GM12878 (cell line): ENCODE results near the gene HNRNPLL. TPM values are rescaled to one million over a fixed set of nuclear protein-coding genes. Genes with fewer than 3 reads are reported as not detected.

ENCODE experiments used
- ATAC-seq: fragments of 200-7000 bp; cut with Tn5 transposase; 3 replicates; pipeline ENCODE4 v1.9.1; 2020; ENCODE audit warnings: mild to moderate bottlenecking, moderate library complexity
- BruUV-seq: library from RNA; stranded (reverse); fragments of 400-500 nt; replicated peaks from 2 replicates; lab custom pipeline; 2021; lab: Mats Ljungman, UMichigan
- CTCF ChIA-PET: fragments of 300-600 bp; sonication (Branson Sonifier 250); formaldehyde crosslinking; extraction: SDS; loops from one replicate; lab custom pipeline; 2021; ENCODE audit warnings: inconsistent platforms; lab: Yijun Ruan, JAX
- POLR2A ChIA-PET: fragments of 350-600 bp; formaldehyde crosslinking; extraction: SDS; loops from one replicate; lab custom pipeline; 2021; ENCODE audit warnings: inconsistent platforms; lab: Charles Lee
- RAD21 ChIA-PET: fragments of 300-600 bp; sonication (Branson Sonifier 250); formaldehyde crosslinking; loops from one replicate; lab custom pipeline; 2023; ENCODE audit warnings: antibody characterized with exemption; ENCODE audit not compliant: unreplicated experiment; lab: Charles Lee
- SMC1A ChIA-PET: fragments of 300-600 bp; sonication (Branson Sonifier 250); formaldehyde crosslinking; loops from one replicate; lab custom pipeline; 2023; ENCODE audit not compliant: unreplicated experiment, uncharacterized antibody; lab: Charles Lee
- DNase-seq: peaks from one replicate; pipeline ENCODE4 v3.0.0-alpha.2; 2011; ENCODE audit warnings: low read depth, low spot score
- FAIRE-seq: peaks from 3 replicates; lab custom pipeline; 2011; peaks lifted over from hg19 to GRCh38; lab: Jason Lieb, UNC
- H2AFZ ChIP-seq: 2 replicates; pipeline ENCODE4 v1.6.0; 2011; ENCODE audit warnings: low read depth, low read length, control low read depth; ENCODE audit not compliant: control insufficient read depth
- H3K27ac ChIP-seq: 2 replicates; pipeline ENCODE4 v1.5.1; 2011; ENCODE audit warnings: control low read depth; ENCODE audit not compliant: control insufficient read depth, insufficient read depth
- H3K27me3 ChIP-seq, 2 experiments: replicated peaks in 1 of 2; 2 replicates each; pipeline versions ENCODE4 v1.6.0 to v1.6.1; 2011; ENCODE audit warnings: low read length in 1 of 2; ENCODE audit not compliant: control insufficient read depth in 2 of 2, insufficient read depth in 2 of 2
- H3K36me3 ChIP-seq, 2 experiments: 2 replicates each; pipeline ENCODE4 v1.5.1; 2011; ENCODE audit warnings: low read length in 1 of 2; ENCODE audit not compliant: control insufficient read depth in 2 of 2, insufficient read depth in 2 of 2
- H3K4me1 ChIP-seq: 2 replicates; pipeline ENCODE4 v1.6.1; 2011; ENCODE audit warnings: mild to moderate bottlenecking, low read length, moderate library complexity, mixed read lengths; ENCODE audit not compliant: control insufficient read depth, insufficient read depth
- H3K4me2 ChIP-seq: 2 replicates; pipeline ENCODE4 v1.6.0; 2011; ENCODE audit warnings: control low read depth; ENCODE audit not compliant: control insufficient read depth, insufficient read depth
- H3K4me3 ChIP-seq: fragments of 200-600 bp; sonication (generic); 2 replicates; pipeline ENCODE4 v1.5.1; 2016
- H3K79me2 ChIP-seq: 2 replicates; pipeline ENCODE4 v1.6.0; 2011; ENCODE audit warnings: low read length; ENCODE audit not compliant: control insufficient read depth, insufficient read depth
- H3K9ac ChIP-seq: 2 replicates; pipeline ENCODE4 v1.8.0; 2011; ENCODE audit warnings: low read length, control low read depth, mixed read lengths; ENCODE audit not compliant: control insufficient read depth, insufficient read depth
- H3K9me3 ChIP-seq: replicated peaks from 3 replicates; pipeline ENCODE4 v1.5.1; 2011; ENCODE audit warnings: mild to moderate bottlenecking, low read length; ENCODE audit not compliant: control insufficient read depth, insufficient read depth
- H4K20me1 ChIP-seq: 2 replicates; pipeline ENCODE4 v1.6.0; 2011; ENCODE audit not compliant: control insufficient read depth, insufficient read depth
- CBX3 ChIP-seq: fragments of 200-600 bp; sonication (generic); IDR thresholded peaks from 2 replicates; pipeline ENCODE4 v1.6.1; 2016; ENCODE audit warnings: low read depth, borderline replicate concordance
- EP300 ChIP-seq, 2 experiments: fragments of 150-350 bp in 1 of 2; IDR thresholded peaks; 2 replicates each; pipeline ENCODE4 v1.6.1; 2011 to 2012; ENCODE audit warnings: low read depth in 2 of 2, low read length in 2 of 2, borderline replicate concordance in 1 of 2, improper control_type of control experiment in 1 of 2, inconsistent platforms in 1 of 2; ENCODE audit not compliant: control insufficient read depth in 1 of 2
- MEF2B ChIP-seq: fragments of 450-650 bp; IDR thresholded peaks from 2 replicates; pipeline ENCODE4 v1.6.1; 2018; ENCODE audit warnings: mild to moderate bottlenecking, moderate library complexity; ENCODE audit not compliant: partially characterized antibody, poor library complexity, severe bottlenecking
- NFYB ChIP-seq: IDR thresholded peaks from 2 replicates; pipeline ENCODE4 v1.6.1; 2011; ENCODE audit warnings: low read depth, mild to moderate bottlenecking, low read length, improper control_type of control experiment, moderate library complexity; ENCODE audit not compliant: insufficient read depth
- POLR2AphosphoS2 ChIP-seq: IDR thresholded peaks from 2 replicates; pipeline ENCODE4 v1.6.1; 2011; ENCODE audit warnings: low read depth, mild to moderate bottlenecking, low read length, improper control_type of control experiment, moderate library complexity
- POU2F2 ChIP-seq: IDR thresholded peaks from 3 replicates; pipeline ENCODE4 v1.6.1; 2011; ENCODE audit warnings: low read depth, mild to moderate bottlenecking, low read length, borderline replicate concordance
- RELA ChIP-seq: fragments of 450-650 bp; IDR thresholded peaks from 2 replicates; pipeline ENCODE4 v1.8.0; 2014; ENCODE audit warnings: borderline replicate concordance; ENCODE audit not compliant: partially characterized antibody
- RFX5 ChIP-seq: IDR thresholded peaks from 2 replicates; pipeline ENCODE4 v1.6.1; 2011; ENCODE audit warnings: low read depth, low read length, improper control_type of control experiment
- WGBS: methylation state at CpG from one replicate; pipeline ENCODE4 v1.1.6; 2016; ENCODE audit warnings: low lambda C conversion rate; ENCODE audit not compliant: insufficient replicate concordance, insufficient coverage; ENCODE audit errors: missing lambda C conversion rate; 5-methylcytosine and 5-hydroxymethylcytosine counted together
- in situ Hi-C: fragments of 300-500 bp; cut with MboI; formaldehyde crosslinking; loops from 9 replicates; pipeline ENCODE4 v1.14.3; 2018; ENCODE audit warnings: mixed read lengths
- intact Hi-C: fragments of 100-400 bp; cut with micrococcal nuclease; formaldehyde crosslinking; loops from one replicate; pipeline ENCODE4 v1.14.2; 2022; ENCODE audit not compliant: unreplicated experiment
- polyA plus RNA-seq, 11 experiments: library from polyadenylated mRNA; depleted of rRNA in 4 of 11; unstranded in 6 of 11; stranded (reverse) in 5 of 11; fragments of >200 nt; fragmentation: Nextera tagmentation in 4 of 11; fragmentation: Illumina TruSeq in 1 of 11; extraction: Ambion mirVana in 4 of 11; extraction: Trizol in 1 of 11; gene quantifications; 1 replicate in 1 of 11; 2 replicates in 10 of 11; pipeline versions ENCODE4 v1.2.1 to v1.2.3, GENCODE V29; 2011 to 2016; ENCODE audit warnings: inconsistent platforms in 2 of 11, missing spikeins in 2 of 11, low read depth in 1 of 11
- total RNA-seq, 4 experiments: library from RNA; depleted of rRNA in 3 of 4; stranded (reverse); fragments of >200 nt in 3 of 4; fragmentation: Illumina TruSeq in 1 of 4; extraction: Trizol in 1 of 4; gene quantifications; 2 replicates each; pipeline versions ENCODE4 v1.2.1 to v1.2.3, GENCODE V29; 2013 to 2021
- TF ChIP-seq, protein P1 (sequence below): fragments of 450-650 bp; IDR thresholded peaks from 2 replicates; pipeline ENCODE4 v1.6.1; 2018; ENCODE audit warnings: borderline replicate concordance, mild to moderate bottlenecking; ENCODE audit not compliant: partially characterized antibody
- TF ChIP-seq, protein P2 (sequence below): fragments of 150-350 bp; IDR thresholded peaks from 2 replicates; pipeline ENCODE4 v1.6.1; 2016; ENCODE audit warnings: low read depth, low read length
- TF ChIP-seq, protein P3 (sequence below): IDR thresholded peaks from 2 replicates; pipeline ENCODE4 v1.6.1; 2011; ENCODE audit warnings: borderline replicate concordance, low read depth, mild to moderate bottlenecking, moderate library complexity, mixed read lengths, low read length; ENCODE audit not compliant: insufficient read depth; ENCODE audit errors: extremely low read length

The HNRNPLL gene
- total and polyA plus RNA-seq, 10 of the 15 experiments (the other 5 are each of a cell fraction or from before 2014, with no cell fraction given), result 0.98 to 27.1 (median 2.9) TPM

DNA sequence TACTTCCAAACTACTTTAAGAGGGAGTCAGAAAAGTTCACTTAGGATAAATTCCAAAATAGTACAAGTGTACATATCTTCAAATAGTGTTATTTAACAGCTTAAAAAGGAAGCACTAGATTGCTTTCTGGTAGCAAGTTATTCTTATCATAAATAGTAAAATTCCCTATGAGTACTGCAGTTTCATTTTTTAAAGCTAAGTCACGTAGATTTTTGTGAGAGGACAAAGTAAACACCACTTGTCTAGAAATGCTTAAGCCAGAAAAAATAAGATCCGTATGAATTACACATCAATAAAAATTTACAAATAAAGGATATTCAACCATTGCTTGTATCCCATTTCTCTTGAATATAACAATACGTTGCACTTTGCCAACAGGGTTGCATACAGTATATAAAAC, 19.2 kb downstream of the HNRNPLL start:
- ChIA-PET CTCF (interaction anchor here (0.9 to 15.3 kb wide), 14 partner anchors 10 to 359 kb away, joined by 3 to 370 read pairs (median 6); partner anchors contain the start of genes GALM and HNRNPLL), POLR2A (interaction anchor here (0.8 to 1.7 kb wide), 2 partner anchors 12 to 141 kb away, joined by 3 read pairs; no protein-coding TSS in a partner anchor), SMC1A (interaction anchor here (0.8 to 11.9 kb wide), 12 partner anchors 13 to 252 kb away, joined by 3 to 201 read pairs (median 6); no protein-coding TSS in a partner anchor), RAD21 (interaction anchor here (0.7 to 9.1 kb wide), 6 partner anchors 11 to 478 kb away, joined by 3 to 134 read pairs (median 25); partner anchors contain the start of gene HNRNPLL)
- Histone ChIP-seq H3K27me3 (no peaks in the 10 kb centered on the region), H3K27ac (no peak overlapping the region), H3K4me1 (no peaks in the 10 kb centered on the region), H3K9me3 (no peaks in the 10 kb centered on the region; the same call in 2 of the 3 replicates), H3K4me3 (no peak overlapping the region), H4K20me1 (no peaks in the 10 kb centered on the region), H3K79me2 (no peaks in the 10 kb centered on the region), H3K36me3 (no peaks in the 10 kb centered on the region), H3K9ac (no peak overlapping the region), H2AFZ (no peak overlapping the region), H3K4me2 (no peak overlapping the region)
- intact Hi-C loops, result no loop called here
- WGBS, result 83% methylated on average over 3 of the region's 3 CpGs
- in situ Hi-C loops, result loop anchor here (5.0 kb wide), 1 partner anchor 149 kb away; no protein-coding TSS in a partner anchor
- no peak for ATAC-seq
- BruUV-seq, result no TSS peak
- TF ChIP-seq, protein P1, sequence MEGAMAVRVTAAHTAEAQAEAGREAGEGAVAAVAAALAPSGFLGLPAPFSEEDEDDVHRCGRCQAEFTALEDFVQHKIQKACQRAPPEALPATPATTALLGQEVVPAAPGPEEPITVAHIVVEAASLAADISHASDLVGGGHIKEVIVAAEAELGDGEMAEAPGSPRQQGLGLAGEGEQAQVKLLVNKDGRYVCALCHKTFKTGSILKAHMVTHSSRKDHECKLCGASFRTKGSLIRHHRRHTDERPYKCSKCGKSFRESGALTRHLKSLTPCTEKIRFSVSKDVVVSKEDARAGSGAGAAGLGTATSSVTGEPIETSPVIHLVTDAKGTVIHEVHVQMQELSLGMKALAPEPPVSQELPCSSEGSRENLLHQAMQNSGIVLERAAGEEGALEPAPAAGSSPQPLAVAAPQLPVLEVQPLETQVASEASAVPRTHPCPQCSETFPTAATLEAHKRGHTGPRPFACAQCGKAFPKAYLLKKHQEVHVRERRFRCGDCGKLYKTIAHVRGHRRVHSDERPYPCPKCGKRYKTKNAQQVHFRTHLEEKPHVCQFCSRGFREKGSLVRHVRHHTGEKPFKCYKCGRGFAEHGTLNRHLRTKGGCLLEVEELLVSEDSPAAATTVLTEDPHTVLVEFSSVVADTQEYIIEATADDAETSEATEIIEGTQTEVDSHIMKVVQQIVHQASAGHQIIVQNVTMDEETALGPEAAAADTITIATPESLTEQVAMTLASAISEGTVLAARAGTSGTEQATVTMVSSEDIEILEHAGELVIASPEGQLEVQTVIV, result no peak
- TF ChIP-seq POU2F2 (no peak), RFX5 (no peak), EP300 (IDR thresholded peaks at IDR 0.05; ENCODE audit: borderline replicate concordance in 1 of 2, control insufficient read depth in 1 of 2, low read depth in 2 of 2, low read length in 2 of 2) (no peak), CBX3 (no peak), POLR2AphosphoS2 (no peak), NFYB (no peak), MEF2B (no peak), RELA (no peak)
- TF ChIP-seq, protein P2, sequence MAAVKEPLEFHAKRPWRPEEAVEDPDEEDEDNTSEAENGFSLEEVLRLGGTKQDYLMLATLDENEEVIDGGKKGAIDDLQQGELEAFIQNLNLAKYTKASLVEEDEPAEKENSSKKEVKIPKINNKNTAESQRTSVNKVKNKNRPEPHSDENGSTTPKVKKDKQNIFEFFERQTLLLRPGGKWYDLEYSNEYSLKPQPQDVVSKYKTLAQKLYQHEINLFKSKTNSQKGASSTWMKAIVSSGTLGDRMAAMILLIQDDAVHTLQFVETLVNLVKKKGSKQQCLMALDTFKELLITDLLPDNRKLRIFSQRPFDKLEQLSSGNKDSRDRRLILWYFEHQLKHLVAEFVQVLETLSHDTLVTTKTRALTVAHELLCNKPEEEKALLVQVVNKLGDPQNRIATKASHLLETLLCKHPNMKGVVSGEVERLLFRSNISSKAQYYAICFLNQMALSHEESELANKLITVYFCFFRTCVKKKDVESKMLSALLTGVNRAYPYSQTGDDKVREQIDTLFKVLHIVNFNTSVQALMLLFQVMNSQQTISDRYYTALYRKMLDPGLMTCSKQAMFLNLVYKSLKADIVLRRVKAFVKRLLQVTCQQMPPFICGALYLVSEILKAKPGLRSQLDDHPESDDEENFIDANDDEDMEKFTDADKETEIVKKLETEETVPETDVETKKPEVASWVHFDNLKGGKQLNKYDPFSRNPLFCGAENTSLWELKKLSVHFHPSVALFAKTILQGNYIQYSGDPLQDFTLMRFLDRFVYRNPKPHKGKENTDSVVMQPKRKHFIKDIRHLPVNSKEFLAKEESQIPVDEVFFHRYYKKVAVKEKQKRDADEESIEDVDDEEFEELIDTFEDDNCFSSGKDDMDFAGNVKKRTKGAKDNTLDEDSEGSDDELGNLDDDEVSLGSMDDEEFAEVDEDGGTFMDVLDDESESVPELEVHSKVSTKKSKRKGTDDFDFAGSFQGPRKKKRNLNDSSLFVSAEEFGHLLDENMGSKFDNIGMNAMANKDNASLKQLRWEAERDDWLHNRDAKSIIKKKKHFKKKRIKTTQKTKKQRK, result no peak
- TF ChIP-seq, protein P3, sequence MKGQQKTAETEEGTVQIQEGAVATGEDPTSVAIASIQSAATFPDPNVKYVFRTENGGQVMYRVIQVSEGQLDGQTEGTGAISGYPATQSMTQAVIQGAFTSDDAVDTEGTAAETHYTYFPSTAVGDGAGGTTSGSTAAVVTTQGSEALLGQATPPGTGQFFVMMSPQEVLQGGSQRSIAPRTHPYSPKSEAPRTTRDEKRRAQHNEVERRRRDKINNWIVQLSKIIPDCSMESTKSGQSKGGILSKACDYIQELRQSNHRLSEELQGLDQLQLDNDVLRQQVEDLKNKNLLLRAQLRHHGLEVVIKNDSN, result no peak
- no peak for FAIRE-seq
- DNase-seq, result no peak
